Activated T-cell treated with anti-CD3 and anti-CD28 coated beads for 1 hour (primary cell): ENCODE measurements around the gene LIN52.
"Not testable (repeated sequence)": the region's sequence is repeated elsewhere in the genome, so short reads cannot be mapped to it uniquely, and the experiment has no call there.

ENCODE experiments used
- DNase-seq: peaks from one replicate; pipeline ENCODE4 v3.0.0-alpha.2; 2020; ENCODE audit warnings: low read depth

Gene LIN52

DNA sequence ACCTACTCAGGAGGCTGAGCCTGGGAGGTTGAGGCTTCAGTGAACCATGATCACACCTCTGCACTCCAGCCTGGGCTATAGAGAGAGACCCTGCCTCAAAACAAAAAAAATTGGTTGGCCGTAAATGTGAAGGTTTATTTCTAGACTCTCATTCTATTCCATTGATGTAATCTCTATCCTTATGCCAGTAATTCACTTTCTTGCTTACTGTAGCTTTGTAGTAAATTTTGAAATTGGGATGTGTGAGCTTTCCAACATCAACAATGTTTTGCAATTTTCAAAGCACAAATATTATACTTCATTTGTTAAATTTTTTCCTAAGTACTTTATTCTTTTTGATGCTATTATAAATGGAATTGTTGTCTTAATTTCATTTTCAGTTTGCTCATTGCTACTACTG, 24.6 kb downstream of the LIN52 start:
- DNase-seq, result no peak

DNA sequence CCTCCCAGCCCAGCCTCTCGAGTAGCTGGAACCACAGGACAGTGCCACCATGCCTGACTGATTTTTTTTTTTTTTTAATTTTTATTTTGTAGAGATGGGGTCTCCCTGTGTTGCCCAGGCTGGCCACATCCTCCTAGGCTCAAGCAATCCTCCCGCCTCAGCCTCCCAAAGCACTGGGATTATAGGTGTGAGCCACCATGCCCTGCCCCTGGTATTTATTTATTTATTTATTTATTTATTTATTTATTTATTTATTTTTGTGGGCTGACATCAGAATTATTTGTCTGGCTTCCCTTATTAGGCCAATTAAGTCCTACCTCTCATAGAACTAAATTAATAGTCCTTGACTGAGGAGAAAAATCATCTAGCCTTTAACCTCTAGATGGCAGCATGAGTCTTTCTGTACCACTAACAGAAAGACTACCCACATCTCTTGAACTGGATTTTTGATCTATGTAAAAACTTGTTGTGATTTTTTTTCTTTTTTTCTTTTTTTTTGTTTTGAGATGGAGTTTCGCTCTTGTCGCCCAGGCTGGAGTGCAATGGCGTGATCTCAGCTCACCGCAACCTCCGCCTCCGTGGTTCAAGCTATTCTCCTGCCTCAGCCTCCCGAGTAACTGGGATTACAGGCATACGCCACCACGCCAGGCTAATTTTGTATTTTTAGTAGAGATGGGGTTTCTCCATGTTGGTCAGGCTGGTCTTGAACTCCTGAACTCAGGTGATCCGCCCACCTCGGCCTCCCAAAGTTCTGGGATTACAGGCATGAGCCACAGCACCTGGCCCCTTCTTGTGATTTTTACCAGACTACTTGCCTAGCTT, 26.9 kb downstream of the LIN52 start:
- DNase-seq, result not testable (repeated sequence)

DNA sequence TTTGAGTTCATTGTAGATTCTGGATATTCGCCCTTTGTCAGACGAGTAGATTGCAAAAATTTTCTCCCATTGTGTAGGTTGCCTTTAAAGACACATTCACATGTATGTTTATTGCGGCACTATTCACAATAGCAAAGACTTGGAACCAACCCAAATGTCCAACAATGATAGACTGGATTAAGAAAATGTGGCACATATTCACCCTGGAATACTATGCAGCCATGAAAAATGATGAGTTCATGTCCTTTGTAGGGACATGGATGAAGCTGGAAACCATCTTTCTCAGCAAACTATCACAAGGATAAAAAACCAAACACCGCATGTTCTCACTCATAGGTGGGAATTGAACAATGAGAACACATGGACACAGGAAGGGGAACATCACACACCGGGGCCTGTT, 40.7 kb downstream of the LIN52 start:
- not testable (repeated sequence) for DNase-seq

DNA sequence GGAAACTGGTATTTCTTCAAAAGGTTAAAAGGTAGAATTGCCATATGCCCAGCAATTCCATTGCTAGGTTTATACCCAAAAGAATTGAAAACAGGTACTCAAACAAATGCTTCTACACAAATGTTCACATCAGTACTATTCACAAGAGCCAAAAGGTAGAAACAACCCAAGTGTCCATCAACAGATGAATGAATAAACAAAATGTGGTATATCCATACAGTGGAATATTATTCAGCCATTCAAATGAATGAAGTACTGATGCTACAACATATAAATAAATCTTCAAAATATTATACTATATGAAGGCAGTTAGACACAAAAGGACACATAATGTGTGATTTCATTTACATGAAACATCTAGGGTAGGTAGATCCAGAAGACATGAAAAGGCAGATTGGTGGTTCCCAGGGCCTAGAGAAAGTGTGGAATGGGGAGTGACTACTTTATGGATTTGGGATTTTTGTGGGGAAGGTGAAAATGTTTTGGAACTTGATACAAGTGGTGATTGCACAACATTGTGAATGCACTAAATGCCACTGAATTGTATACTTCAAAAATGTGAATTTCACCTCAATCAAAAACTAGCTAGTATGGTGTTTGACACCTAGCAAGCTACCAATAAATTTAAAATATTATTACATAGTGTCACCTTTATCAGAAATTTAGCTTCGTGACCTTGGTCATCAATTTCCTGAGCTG, 41.7 kb downstream of the LIN52 start:
- no peak for DNase-seq

DNA sequence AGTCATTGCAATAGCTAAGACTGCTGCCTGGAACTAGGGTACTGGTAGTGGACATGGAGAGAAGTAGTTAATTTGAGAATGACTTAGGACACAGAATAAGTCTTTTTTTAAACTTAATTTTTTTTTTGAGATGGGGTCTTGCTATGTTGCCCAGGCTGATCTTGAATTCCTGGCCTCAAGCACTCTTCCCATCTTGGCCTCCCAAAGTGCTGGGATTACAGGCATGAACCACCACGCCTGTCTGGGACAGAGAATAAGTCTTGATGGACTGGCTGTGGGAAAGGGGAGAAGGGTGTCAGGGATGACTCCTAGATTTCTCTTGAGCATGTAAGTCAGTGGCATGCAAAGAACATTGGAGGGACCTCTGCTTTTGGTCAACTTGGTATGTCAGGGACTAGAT, 42.9 kb downstream of the LIN52 start:
- DNase-seq, result no peak

DNA sequence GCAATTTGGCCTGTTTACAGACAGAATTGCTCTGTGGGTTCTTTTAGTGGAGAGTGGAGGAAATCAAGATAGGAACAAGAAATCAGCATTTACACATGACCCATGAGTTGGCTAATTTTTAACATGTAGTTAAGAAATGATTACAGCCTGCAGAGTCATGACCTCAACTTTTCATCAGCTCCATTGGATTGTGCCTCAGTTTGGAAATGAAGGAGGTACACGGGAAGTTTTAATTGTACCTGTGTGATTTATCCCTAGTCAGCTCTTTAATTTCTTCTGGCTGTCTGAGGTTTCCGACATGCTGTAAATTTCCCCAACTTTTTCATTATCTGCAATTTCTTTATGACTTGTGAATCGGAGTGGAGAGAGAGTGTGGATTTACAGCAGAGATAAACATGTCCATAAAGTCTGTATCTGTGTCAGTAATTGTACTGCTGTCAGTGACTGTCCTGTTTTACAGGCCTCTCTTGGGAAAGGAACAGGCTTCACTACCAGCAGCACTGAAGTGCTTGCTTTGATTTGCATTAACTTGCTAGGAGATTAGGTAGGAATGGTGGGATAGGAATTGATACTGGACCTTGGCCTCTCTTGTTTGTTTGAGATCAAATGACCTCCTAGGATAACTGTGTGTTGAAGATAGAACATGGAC, 49.2 kb downstream of the LIN52 start:
- no peak for DNase-seq

DNA sequence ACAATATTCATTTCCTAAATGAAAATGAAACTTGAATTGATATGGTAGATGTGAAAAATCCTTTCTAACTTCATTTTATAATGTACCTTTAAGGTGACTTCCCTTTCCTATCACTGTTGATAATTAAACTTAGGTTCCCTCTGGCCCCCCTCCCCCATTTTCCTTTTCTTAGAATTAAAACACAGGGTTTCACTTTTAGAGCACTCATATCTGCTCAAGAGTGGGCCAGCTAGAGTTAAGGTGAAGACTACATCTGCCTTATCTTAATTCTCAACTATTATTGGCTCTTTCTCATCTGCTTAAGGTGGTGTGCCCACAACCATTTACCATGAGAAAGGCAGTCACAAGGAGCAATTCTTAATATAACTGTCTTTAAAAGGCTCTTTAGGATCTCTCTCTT, 49.7 kb downstream of the LIN52 start:
- no peak for DNase-seq

DNA sequence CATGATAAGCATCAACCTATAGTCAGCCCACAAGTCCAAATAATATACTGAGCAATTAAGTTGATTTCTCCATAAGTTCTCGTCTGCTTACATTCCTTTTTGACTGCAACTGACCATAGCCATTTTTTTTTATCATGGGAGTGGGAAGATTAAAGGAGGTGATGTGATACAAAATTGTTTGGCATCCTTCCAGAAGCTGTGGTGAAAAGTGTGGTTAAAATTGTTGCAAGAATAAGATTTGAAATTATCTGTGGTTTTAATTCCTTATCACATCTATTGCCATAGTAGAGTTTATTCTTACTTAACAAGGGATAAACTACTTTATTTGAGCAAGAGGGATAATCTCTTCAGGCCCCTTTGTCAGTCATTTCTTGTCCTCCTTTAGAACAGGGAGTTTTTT, 50.7 kb downstream of the LIN52 start:
- no peak for DNase-seq

DNA sequence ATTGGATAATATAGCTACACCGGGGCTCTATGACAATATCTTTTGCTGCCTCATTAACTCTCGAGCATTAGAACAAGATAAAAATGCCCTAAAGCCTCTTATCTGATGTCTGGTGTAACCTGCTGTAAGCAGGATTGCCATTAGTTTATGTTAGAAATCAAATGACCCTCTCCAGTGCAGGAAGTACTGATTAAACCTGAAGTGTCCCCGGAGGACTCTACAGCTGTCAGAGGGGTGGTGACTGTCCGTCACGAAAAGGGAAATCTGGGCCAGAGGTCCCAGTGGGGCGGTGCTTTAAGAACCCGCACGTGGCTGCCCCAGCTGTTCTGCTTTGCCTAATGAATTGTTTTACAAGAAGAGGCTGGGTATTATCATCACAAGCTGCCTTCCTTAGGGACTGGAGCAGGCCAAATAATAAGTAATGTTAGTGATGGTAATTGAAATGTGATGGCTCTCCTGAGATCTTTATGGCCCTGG, 55.7 kb downstream of the LIN52 start:
- no peak for DNase-seq

DNA sequence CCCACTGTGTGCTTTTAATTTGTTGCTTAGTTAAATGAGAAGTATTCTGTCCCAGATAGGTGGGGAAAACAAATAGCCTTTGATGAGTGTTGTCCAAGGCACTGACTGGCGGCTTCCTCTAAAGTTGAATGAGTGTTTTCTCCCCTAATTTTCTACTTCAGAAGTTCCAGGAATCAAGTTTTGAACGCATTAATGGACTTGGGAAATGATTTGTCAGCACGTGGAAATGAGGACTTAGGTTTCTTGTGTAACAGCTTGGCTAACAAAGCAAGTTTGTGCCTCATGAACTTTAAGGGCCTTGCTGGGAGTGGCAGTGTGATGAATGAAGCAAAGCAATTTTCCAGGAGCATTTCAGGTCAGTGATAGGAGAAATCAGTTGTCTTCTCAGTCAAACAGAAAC, 56.9 kb downstream of the LIN52 start:
- DNase-seq, result no peak

DNA sequence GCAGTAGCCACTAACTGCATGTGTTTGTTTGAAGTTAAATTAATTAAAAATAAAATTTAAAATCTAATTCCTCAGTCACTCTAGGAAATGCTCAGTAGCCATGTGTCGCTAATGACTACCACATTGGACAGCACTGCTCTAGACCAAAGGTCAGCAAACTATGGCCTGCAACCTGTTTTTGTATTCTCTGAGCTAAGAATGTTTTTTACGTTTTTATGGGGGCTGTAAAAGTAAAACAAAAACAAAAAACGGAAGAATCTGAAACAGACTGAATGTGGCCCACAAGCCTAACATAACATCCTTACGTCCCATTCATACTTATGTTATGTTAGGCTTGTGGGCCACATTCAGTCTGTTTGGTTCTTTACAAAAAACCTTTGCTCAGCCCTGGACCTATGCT, 57.8 kb downstream of the LIN52 start:
- DNase-seq, result no peak

DNA sequence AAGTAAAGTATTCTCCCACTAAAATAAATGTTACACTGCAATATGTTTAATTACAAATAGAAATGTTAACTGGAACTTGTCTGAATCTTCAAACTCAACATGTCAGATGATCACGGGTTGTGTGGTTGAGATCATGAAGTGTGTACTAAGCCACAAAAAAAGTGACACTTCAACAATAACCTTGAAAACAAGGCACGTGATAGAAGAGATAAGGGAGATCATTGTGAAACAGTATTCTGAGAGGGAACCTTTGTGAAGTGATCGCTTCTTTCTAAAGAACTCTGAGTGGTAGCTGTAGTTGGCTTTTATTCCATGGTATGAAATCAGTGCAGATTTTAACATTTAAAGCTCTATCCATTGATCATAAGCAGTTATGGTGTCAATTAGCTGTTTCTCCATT, 60.0 kb downstream of the LIN52 start:
- DNase-seq, result no peak

DNA sequence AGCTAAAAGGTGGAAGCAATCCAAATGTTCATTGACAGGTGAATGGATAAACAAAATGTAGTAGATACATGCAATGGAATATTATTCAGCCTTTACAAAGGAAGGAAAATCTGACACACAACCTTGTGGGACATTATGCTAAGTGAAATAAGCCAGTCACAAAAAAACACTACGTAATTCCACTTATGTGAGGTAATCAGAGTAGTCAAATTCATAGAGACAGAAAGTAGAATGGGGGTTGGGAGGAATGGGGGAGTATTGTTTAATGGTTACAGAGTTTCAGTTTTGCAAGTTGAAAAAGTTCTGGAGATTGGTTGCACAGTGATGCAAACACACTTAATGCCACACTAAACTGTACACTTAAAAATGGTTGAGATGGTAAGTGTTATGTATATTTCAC, 62.8 kb downstream of the LIN52 start:
- no peak for DNase-seq

DNA sequence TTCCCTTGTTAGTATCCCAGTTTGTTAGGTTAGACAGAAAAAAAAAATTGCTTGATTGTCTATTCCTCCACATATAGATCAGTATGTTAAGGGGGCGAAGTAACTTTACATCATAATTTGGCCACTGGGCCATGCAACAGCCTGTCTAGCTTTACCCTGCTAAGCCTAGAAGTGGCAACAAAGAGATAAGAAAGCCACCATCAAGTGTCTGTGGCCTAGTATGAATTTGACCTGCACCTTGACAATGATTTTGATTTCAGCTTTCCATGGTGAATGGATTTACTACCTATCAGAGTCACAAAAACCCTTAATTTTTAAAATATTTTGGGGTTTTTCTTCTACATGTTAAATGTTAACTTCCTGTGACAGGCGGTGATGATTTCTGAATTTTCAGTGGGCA, 63.9 kb downstream of the LIN52 start:
- no peak for DNase-seq

DNA sequence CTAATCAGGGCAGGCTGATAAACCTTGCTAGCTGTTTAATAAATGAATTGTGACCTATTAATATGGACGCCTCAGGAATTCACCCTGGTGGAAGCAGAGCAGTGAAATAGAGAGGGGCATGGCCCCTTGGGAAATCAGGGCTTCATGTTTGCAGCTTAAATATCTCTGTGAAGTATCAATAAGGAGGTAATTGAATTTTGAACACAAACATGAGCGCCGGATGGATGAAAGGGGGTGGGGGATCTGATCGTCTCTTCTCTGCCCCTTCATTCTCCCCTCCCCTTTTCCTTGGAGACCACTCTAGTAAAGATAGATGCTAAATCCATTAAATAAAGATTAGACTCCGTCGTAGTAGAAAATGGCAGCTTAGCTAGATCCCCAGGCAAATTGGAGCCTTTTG, 70.5 kb downstream of the LIN52 start:
- no peak for DNase-seq

DNA sequence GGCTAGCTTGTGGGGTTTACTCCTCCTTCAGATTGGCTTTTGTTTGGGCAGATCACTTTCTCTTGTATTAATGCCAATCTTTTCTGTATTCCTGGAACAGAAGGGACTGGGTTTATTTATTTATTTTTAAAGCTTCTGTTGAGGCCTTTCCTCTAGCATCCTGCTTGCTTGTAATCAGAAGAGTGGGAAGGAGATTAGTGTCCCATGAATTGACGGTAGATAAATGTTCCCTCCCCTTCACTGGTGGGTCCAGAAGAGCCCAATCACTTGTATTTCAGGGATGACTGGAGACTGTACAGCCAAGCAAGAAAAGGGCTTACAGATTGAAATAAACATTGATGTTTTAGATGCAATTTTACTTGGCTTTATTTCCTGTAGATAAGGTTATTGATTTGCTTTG, 71.0 kb downstream of the LIN52 start:
- DNase-seq, result no peak

DNA sequence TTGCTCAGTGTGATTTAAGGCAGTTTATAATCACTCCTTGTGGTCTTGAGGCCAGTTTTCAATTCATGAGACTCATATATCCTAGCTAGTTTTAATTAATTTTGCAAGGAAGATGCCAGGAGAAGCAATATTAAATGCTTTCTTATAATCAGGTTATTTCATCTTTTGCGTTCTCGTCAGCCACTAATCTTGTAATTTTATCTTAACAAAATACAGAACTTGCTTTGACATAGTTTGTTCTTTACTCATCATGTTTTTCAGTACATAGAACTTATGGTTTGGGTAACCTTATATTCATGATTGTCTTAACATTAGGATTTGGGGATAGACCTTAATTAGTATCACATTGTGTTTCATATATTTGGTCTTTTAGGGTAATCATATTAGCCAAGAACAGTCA, 76.0 kb downstream of the LIN52 start:
- no peak for DNase-seq

DNA sequence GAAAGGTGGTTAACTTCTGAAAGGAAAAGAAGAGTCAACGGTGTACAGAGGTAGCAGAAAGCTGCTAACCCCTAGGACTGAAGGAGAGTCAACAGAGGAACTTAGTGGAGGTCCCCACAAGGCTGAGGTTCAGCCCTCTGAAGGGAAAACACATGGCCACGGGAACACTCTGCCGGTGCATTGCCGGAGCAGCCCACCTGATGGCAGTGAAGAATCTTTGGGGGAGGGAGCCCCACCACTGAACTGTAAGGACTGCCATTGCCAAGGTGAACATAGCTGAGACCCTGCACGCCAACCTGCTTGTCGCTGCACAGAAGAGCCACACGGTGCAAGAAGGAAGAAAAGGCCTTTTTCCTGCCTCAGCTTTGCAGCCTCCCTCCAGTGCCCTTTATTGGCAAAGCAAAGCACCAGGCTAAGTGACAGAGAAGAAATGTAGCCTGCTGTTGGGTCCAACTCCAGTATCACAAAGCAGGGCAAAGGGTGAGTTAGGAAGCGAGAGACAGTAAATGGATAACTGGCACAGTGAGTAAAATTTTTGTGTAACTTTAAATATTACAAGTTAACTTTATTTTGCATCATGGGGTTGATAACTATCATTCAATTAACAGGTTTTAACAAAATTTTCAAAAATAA, 76.9 kb downstream of the LIN52 start:
- DNase-seq, result no peak

DNA sequence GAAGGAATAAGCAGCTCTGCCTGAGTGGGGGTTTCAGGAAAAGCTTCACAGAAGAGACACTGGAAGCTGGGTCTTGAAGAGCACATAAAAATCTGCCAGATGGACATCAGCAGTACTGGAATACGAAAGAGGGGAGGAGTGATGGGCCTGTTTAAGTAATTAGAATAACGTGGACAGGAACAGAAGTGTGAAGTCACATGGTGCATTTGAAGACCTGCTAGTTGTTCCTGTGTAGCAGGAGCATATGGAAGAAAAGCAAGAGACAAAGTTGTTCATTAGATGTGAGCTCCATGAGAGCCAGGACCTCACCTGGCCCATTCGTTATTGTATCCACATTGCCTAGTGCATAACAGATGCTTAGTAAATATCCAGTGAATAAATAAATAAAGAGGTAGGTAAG, 85.2 kb downstream of the LIN52 start:
- no peak for DNase-seq

DNA sequence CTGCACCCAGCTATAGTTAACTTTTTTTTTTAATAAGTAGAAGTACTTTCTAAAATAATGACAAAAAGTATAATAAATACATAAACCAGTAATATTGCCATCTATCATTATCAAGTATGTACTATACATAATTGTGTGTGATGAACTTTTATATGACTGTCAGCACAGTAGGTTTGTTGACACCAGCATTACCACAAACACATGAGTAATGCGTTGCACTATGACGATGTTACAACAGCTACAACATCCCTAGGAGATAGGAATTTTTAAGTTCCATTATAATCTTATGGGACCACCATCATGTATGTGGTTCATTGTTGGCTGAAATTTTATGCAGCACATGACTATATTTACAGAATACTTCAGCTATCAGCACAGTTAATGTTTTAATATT, 91.6 kb downstream of the LIN52 start:
- no peak for DNase-seq

DNA sequence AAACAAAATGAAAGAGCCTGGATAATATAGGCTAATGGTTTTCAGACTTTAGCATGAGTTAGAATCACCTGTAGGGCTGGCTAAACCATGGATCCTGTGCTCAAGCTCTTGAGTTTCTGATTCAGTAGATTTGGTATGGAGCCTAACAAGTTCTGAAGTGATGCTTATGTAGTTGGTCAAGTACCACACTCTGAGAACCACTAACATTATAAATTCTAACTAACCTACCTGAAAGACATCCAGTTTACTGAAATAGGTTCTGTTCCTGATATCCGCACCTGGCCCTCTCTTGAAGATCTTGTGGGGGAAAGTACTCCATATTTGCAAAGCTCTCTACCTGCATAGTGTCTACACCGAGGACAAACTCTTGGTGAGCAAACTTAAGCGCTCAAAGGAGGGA, 95.1 kb downstream of the LIN52 start:
- no peak for DNase-seq

DNA sequence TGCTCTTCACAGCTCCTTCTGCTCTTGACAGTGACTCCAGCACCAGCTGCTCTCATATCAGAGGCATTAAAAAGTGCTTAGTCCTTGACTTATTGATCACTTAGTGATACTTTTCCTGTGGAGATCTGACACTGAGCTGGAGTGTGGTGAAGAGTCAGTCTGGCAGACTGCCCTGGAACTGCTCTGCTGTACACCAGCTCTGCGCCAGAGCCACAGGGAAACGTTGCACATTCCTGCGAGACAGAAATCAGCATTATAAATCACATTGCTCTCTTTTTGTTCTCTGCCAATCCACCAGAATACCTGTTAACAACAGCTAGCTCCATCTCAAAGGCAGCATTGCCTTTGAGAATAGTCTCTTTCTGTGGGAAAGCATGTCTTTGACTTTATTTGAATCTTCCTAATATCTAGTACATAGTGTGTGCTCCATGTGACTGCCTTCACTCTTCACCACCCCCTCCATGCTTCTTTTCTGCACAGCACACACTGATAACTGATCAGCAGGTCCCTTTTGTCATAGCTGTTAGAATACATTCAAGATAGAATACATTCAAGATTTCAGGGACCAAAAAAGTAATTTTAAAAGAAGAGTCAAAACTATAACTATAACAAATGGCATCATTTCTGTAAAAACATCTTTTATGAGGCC, 106.3 kb downstream of the LIN52 start:
- DNase-seq, result no peak
